ENCODE data around the gene OR1D2.

GRCh38 chr17:3038941-3039340 lies 65.3 kb downstream of the OR1D2 start:
- no peak for TF ChIP-seq CTCF (IDR thresholded peaks at IDR 0.05; ENCODE audit: low read depth, low read length)
- no peak for TF ChIP-seq MAX (IDR thresholded peaks at IDR 0.05; ENCODE audit: low read depth, low read length)
- TF ChIP-seq POLR2A (IDR thresholded peaks at IDR 0.05; ENCODE audit: extremely low read depth, insufficient read length), result no peak
- TF ChIP-seq MYC (IDR thresholded peaks at IDR 0.05; ENCODE audit: low read depth, low read length), result no peak

Data from NB4 (cell line).